ENCODE results near the gene CRP. TPM values are rescaled to one million over a fixed set of nuclear protein-coding genes. Genes with fewer than 3 reads are reported as not detected.
"Not testable (repeated sequence)": the region's sequence is repeated elsewhere in the genome, so short reads cannot be mapped to it uniquely, and the experiment has no call there.

CRP gene
- total RNA-seq, 2 donors from 2014 or later, result not detected

- peaks cover 12 to 14% of the 10 kb centered on the region in 2 donors for H3K9me3 Mint-ChIP-seq
- H3K27ac Mint-ChIP-seq; ATAC-seq (replicated peaks in 1 of 2); H3K4me1 Mint-ChIP-seq (ENCODE audit: low read depth); H3K4me3 Mint-ChIP-seq; H3K27me3 Mint-ChIP-seq (ENCODE audit: low read depth); DNase-seq; H3K36me3 Mint-ChIP-seq (ENCODE audit: insufficient read depth in 2 of 2): not testable (repeated sequence)
Observed at GRCh38 chr1:159723188-159723587, 8.8 kb upstream of the CRP start.

- Mint-ChIP-seq H3K9me3 (peaks cover 12 to 13% of the 10 kb centered on the region in 2 donors), H3K27ac (no peak overlapping the region), H3K36me3 (ENCODE audit: insufficient read depth in 2 of 2) (peaks cover 8 to 11% of the 10 kb centered on the region in 2 donors), H3K4me3 (no peak overlapping the region), H3K4me1 (ENCODE audit: low read depth) (no peaks in the 10 kb centered on the region), H3K27me3 (ENCODE audit: low read depth) (no peaks in the 10 kb centered on the region)
- DNase-seq (no peak), ATAC-seq (replicated peaks in 1 of 2) (no peak)
Observed at GRCh38 chr1:159719990-159720389, 5.6 kb upstream of the CRP start.

- DNase-seq (no peak), ATAC-seq (replicated peaks in 1 of 2) (no peak)
- H3K27ac Mint-ChIP-seq, result no peak overlapping the region
- H3K36me3 Mint-ChIP-seq (ENCODE audit: insufficient read depth in 2 of 2), result peaks cover 1 to 5% of the 10 kb centered on the region in 2 donors
- peaks cover 3 to 5% of the 10 kb centered on the region in 2 donors for H3K9me3 Mint-ChIP-seq
- H3K27me3 Mint-ChIP-seq (ENCODE audit: low read depth), result no peaks in the 10 kb centered on the region
- H3K4me3 Mint-ChIP-seq, result no peak overlapping the region
- H3K4me1 Mint-ChIP-seq (ENCODE audit: low read depth), result no peaks in the 10 kb centered on the region
Observed at GRCh38 chr1:159715855-159716254, 1.5 kb upstream of the CRP start.

GRCh38 chr1:159712080-159712479, 2.3 kb downstream of the CRP start:
- no peaks in the 10 kb centered on the region for H3K36me3 Mint-ChIP-seq (ENCODE audit: insufficient read depth in 2 of 2)

GRCh38 chr1:159707472-159708260, 6.7 kb downstream of the CRP start:
- Mint-ChIP-seq H3K27ac (no peak overlapping the region), H3K27me3 (ENCODE audit: low read depth) (no peaks in the 10 kb centered on the region), H3K4me1 (ENCODE audit: low read depth) (no peaks in the 10 kb centered on the region), H3K4me3 (no peak overlapping the region), H3K36me3 (ENCODE audit: insufficient read depth in 2 of 2) (no peaks in the 10 kb centered on the region), H3K9me3 (no peaks in the 10 kb centered on the region)
- DNase-seq (no peak), ATAC-seq (replicated peaks in 1 of 2) (no peak)

More at GRCh38 chr1:159712080-159712479, 2.3 kb downstream of the CRP start:
- H3K4me1 Mint-ChIP-seq (ENCODE audit: low read depth), result no peaks in the 10 kb centered on the region
- H3K27ac Mint-ChIP-seq, result no peak overlapping the region
- ATAC-seq (replicated peaks in 1 of 2) (no peak), DNase-seq (no peak)
- no peaks in the 10 kb centered on the region for H3K9me3 Mint-ChIP-seq
- no peaks in the 10 kb centered on the region for H3K27me3 Mint-ChIP-seq (ENCODE audit: low read depth)
- H3K4me3 Mint-ChIP-seq, result no peak overlapping the region

GRCh38 chr1:159705904-159706256, 8.5 kb downstream of the CRP start:
- Mint-ChIP-seq H3K4me1 (ENCODE audit: low read depth) (no peaks in the 10 kb centered on the region), H3K9me3 (no peaks in the 10 kb centered on the region), H3K4me3 (no peak overlapping the region), H3K27me3 (ENCODE audit: low read depth) (peaks cover 5% of the 10 kb centered on the region), H3K36me3 (ENCODE audit: insufficient read depth in 2 of 2) (no peaks in the 10 kb centered on the region), H3K27ac (no peak overlapping the region)
- DNase-seq (no peak), ATAC-seq (replicated peaks in 1 of 2) (no peak)

- Mint-ChIP-seq H3K9me3 (no peaks in the 10 kb centered on the region), H3K27ac (no peak overlapping the region), H3K4me1 (ENCODE audit: low read depth) (no peaks in the 10 kb centered on the region), H3K27me3 (ENCODE audit: low read depth) (peaks cover 6% of the 10 kb centered on the region), H3K36me3 (ENCODE audit: insufficient read depth in 2 of 2) (no peaks in the 10 kb centered on the region), H3K4me3 (no peak overlapping the region)
- no peak for ATAC-seq (replicated peaks in 1 of 2)
- no peak for DNase-seq
Observed at GRCh38 chr1:159705251-159705903, 9.0 kb downstream of the CRP start.

GRCh38 chr1:159704481-159704880, 9.9 kb downstream of the CRP start:
- DNase-seq (no peak), ATAC-seq (replicated peaks in 1 of 2) (no peak)
- Mint-ChIP-seq H3K27ac (no peak overlapping the region), H3K27me3 (ENCODE audit: low read depth) (peaks cover 6% of the 10 kb centered on the region), H3K9me3 (no peaks in the 10 kb centered on the region), H3K36me3 (ENCODE audit: insufficient read depth in 2 of 2) (no peaks in the 10 kb centered on the region), H3K4me1 (ENCODE audit: low read depth) (no peaks in the 10 kb centered on the region), H3K4me3 (no peak overlapping the region)

- Mint-ChIP-seq H3K4me1 (ENCODE audit: low read depth) (no peaks in the 10 kb centered on the region), H3K9me3 (no peaks in the 10 kb centered on the region), H3K27ac (no peak overlapping the region), H3K27me3 (ENCODE audit: low read depth) (peaks cover 12% of the 10 kb centered on the region), H3K4me3 (no peak overlapping the region), H3K36me3 (ENCODE audit: insufficient read depth in 2 of 2) (no peaks in the 10 kb centered on the region)
- DNase-seq (no peak), ATAC-seq (replicated peaks in 1 of 2) (no peak)
Observed at GRCh38 chr1:159700312-159700711, 14.1 kb downstream of the CRP start.

- ATAC-seq (replicated peaks in 1 of 2), result no peak
- Mint-ChIP-seq H3K4me1 (ENCODE audit: low read depth) (no peaks in the 10 kb centered on the region), H3K4me3 (no peak overlapping the region), H3K27me3 (ENCODE audit: low read depth) (peaks cover 14% of the 10 kb centered on the region), H3K27ac (no peak overlapping the region), H3K9me3 (no peaks in the 10 kb centered on the region), H3K36me3 (ENCODE audit: insufficient read depth in 2 of 2) (no peaks in the 10 kb centered on the region)
- DNase-seq, result no peak
Observed at GRCh38 chr1:159699653-159700052, 14.7 kb downstream of the CRP start.

GRCh38 chr1:159699246-159699645, 15.1 kb downstream of the CRP start:
- DNase-seq (no peak), ATAC-seq (replicated peaks in 1 of 2) (no peak)
- H3K36me3 Mint-ChIP-seq (ENCODE audit: insufficient read depth in 2 of 2), result no peaks in the 10 kb centered on the region
- no peaks in the 10 kb centered on the region for H3K9me3 Mint-ChIP-seq
- H3K4me1 Mint-ChIP-seq (ENCODE audit: low read depth), result no peaks in the 10 kb centered on the region
- no peak overlapping the region for H3K4me3 Mint-ChIP-seq
- H3K27me3 Mint-ChIP-seq (ENCODE audit: low read depth), result peaks cover 14% of the 10 kb centered on the region
- H3K27ac Mint-ChIP-seq, result no peak overlapping the region

GRCh38 chr1:159687511-159687910, 26.9 kb downstream of the CRP start:
- Mint-ChIP-seq H3K4me3 (no peak overlapping the region), H3K36me3 (ENCODE audit: insufficient read depth in 2 of 2) (no peaks in the 10 kb centered on the region)

GRCh38 chr1:159686599-159687299, 27.6 kb downstream of the CRP start:
- no peaks in the 10 kb centered on the region for H3K36me3 Mint-ChIP-seq (ENCODE audit: insufficient read depth in 2 of 2)
- H3K27ac Mint-ChIP-seq, result no peak overlapping the region
- no peaks in the 10 kb centered on the region for H3K9me3 Mint-ChIP-seq
- ATAC-seq (replicated peaks in 1 of 2) (no peak), DNase-seq (no peak)
- no peaks in the 10 kb centered on the region for H3K4me1 Mint-ChIP-seq (ENCODE audit: low read depth)
- peaks cover 22% of the 10 kb centered on the region for H3K27me3 Mint-ChIP-seq (ENCODE audit: low read depth)
- no peak overlapping the region for H3K4me3 Mint-ChIP-seq

More at GRCh38 chr1:159687511-159687910, 26.9 kb downstream of the CRP start:
- no peak overlapping the region for H3K27ac Mint-ChIP-seq
- peaks cover 28% of the 10 kb centered on the region for H3K27me3 Mint-ChIP-seq (ENCODE audit: low read depth)
- DNase-seq (no peak), ATAC-seq (replicated peaks in 1 of 2) (no peak)
- no peaks in the 10 kb centered on the region for H3K4me1 Mint-ChIP-seq (ENCODE audit: low read depth)
- no peaks in the 10 kb centered on the region for H3K9me3 Mint-ChIP-seq

Measured in activated T-cell treated with anti-CD3 and anti-CD28 coated beads, Interleukin-2, amount 50 U/mL, for 72 hours (primary cell).